OCI-M2 (cell line): ENCODE results near the gene HHATL.

ENCODE experiments used
- DNase-seq: peaks from one replicate; lab custom pipeline; 2025; ENCODE audit not compliant: unreplicated experiment; lab: John Stamatoyannopoulos, UW

The HHATL gene

DNA sequence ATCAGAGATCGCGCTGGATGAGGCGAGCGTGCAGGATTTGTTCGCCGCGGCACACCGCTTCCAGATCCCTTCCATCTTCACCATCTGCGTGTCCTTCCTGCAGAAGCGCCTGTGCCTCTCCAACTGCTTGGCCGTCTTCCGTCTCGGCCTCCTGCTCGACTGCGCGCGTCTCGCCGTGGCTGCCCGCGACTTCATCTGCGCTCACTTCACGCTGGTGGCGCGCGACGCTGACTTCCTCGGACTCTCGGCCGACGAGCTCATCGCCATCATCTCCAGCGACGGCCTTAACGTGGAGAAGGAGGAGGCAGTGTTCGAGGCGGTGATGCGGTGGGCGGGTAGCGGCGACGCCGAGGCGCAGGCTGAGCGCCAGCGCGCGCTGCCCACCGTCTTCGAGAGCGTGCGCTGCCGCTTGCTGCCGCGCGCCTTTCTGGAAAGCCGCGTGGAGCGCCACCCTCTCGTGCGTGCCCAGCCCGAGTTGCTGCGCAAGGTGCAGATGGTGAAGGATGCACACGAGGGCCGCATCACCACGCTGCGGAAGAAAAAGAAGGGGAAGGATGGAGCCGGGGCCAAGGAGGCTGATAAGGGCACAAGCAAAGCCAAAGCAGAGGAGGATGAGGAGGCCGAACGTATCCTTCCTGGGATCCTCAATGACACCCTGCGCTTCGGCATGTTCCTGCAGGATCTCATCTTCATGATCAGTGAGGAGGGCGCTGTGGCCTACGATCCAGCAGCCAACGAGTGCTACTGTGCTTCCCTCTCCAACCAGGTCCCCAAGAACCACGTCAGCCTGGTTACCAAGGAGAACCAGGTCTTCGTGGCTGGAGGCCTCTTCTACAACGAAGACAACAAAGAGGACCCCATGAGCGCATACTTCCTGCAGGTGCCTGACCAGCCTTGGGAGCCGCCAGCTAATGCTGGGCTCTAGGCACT is 16.4 kb downstream of the HHATL start:
- DNase-seq: no peak

DNA sequence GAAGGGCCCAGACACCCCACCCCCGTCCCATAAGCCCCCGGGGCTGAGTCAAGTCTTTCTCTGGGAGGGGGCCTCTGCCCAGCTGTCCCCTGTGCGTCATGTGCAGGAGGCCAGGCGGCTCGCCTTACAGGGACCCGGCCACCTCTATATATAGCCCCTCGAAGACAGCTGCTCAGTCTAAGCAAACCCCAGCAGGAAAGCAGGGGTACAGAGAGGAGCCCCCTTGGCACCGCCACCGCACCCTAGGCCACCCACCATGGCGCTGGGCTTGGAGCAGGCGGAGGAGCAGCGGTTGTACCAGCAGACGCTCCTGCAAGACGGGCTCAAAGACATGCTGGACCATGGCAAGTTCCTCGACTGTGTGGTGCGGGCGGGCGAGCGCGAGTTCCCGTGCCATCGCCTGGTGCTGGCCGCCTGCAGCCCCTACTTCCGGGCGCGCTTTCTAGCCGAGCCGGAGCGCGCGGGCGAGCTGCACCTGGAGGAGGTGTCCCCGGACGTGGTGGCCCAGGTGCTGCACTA is 17.2 kb downstream of the HHATL start, which contains the start of gene KLHL40:
Gene KLHL40, plus strand, starts transcription at position 175 of the 519 bp plus-strand sequence. Its CDS starts 82 bp downstream, at position 257.
- DNase-seq: no peak

DNA sequence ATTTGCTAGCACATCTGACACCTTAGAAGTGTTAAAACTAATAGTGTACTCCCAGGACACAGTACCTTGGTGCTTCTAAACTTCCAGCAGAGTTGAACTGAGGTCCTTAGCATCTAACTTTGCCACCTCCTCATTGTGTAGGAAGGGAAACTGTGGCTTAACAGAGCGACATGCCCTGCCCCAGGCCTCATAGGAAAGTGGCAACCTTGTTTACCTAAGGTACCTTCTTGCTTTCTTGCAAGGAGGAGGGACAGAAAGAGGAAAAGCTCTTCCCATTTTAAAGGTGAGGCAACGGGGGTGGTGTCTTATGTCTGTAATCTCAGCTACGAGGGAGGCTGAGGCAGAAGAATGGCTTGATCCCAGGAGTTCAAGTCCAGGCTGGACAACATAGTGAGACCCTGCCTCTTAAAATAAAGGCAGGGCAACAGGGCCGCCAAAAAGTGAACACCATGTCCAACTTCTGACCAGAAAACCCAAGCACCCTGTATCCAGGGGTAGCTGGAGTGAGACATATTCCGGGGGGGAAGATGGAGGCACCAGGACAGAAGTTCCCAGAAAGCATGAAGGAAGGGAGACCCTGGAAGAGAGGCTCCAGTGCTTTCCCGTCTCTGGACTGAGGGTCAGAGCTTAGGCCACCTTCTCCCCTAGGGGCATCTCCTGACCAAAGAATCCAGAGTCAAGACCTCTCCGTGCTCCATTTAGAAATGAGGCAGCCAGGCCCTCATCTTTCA is 17.8 kb downstream of the HHATL start:
- DNase-seq: no peak

GRCh38 chr3:42683875-42684598 is 18.6 kb downstream of the HHATL start:
- no peak for DNase-seq

DNA sequence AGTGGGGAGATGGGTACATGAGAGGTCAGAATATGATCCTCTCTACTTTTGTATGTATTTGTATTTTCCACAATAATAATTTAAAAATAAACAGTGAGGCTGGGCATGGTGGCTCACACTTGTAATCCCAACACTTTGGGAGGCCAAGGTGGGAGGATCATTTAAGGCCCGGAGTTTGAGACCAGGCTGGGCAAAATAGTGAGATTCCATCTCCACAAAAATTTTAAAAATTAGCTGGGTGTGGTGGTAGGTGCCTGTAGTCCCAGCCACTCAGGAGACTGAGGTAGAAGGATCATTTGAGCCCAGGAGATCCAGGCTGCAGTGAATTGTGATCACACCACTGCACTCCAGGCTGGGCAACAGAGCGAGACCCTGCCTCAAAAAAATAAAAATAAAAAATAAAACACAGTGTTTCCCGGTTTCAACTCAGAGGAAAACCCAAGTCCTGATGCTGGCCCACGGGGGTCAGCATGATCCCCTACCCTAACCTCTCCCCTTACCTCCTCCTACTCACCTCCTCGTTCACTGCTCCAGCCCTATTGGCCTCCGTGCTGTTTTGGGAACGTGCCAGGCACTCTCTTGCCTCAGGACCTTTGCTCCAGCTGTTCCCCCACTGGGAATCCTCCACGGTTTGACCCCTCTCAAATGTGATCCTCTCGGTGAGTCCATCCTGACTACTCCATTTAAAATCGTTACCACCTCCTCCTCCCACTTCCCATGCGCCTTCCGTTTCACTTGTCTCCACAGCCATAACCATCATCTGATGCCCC is 20.1 kb downstream of the HHATL start:
- DNase-seq: no peak

GRCh38 chr3:42681361-42682038 is 21.1 kb downstream of the HHATL start:
- DNase-seq: no peak

- no peak for DNase-seq
These were observed 21.8 kb downstream of the HHATL start for GRCh38 chr3:42680806-42681205.

DNA sequence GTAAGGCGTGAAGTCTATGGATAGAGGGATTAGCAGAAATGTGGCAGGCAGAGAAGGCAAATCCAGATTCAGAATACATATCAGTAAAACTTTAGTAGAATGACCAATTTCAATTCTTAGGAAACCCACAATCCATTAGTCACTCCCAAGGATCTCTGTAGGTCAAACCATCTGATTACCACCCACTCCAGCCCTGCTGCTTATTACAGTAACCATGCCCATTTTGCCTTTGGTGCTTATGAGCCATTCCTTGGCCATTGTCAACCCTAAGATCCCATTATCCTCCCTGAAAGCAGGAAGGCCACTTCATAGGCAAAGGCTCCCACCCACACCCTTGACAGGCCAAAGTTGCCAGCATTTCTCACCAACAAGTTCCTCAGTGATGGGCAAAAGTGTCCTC is 22.3 kb downstream of the HHATL start:
- no peak for DNase-seq

DNA sequence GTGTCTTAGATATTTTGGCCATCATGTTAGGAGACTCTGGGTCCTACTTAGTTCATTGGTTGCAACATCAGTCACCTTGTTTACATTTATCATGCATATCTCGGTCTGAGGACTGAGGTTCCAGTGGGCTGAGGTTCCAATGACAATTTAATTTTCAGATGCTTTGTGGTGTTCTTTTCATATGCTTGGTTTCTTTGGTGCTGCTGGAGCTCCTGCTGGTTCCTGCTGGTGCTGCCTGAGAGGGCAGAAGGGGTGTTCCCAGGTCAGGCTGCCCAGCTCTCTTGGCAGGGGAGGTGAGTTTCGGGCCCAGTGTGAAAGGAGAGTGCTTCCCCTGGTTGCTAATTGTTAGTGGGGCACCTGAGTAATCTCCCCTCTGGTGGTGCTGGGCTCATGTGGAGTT is 24.2 kb downstream of the HHATL start:
- DNase-seq: no peak

GRCh38 chr3:42675909-42676308 is 26.7 kb downstream of the HHATL start:
- DNase-seq: no peak

GRCh38 chr3:42674146-42674545 is 28.5 kb downstream of the HHATL start:
- DNase-seq: no peak

DNA sequence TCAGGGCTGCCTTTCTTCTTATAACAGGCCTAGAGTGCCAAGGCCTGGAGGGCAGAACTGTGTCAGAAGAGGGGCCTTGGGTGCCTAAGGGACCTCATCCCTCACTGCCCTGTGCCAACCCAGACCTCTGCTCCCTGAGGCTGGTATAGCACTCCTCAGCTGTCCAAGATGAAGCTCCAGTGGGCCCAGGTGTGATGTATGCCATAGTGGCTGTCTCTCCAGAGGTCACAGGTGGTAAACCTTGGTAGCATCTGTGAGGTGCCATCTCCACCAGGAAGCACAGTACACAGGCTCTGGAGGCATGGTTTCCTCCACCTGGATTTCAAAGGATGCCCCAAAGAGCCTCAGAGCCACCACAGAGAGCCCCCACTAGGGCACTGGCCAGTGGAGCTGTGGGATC is 29.5 kb downstream of the HHATL start:
- no peak for DNase-seq

DNA sequence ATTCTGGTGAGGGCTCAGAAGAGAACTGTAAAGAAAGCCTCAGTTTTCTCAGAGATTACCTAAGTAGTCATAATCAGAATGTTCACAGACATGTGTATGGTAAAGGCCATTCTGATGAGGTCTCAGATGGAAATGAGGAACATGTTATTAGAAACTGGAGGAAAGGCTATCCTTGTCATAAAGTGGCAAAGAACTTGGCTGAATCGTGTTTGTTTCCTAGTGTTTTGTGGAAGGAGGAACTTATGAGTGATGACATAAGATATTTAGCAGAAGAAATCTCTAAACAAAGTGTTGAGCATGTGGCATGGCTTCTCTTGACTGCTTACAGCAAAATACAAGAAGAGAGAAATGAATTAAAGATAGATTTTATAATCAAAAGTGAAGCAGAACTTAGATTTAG is 30.1 kb downstream of the HHATL start:
- no peak for DNase-seq

DNA sequence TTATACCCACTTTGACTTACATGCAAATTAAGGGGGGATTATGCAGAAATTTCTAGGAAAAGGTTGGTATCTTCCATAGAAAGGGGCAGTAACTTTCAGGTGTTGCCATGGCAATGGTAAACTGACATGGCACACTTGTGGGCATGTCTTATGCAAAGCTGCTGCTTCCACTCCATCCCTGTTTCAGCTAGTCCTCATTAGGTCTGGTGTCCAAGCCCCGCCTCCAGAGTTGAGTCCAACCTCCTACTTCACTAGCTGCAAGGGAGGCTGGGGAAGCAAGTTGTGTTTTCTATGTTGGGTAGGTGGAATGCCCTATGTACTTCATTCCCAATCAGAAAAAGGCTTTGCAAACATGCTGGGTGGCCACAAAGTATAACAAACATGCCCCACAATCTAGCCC is 31.9 kb downstream of the HHATL start:
- DNase-seq: no peak

- no peak for DNase-seq
These were observed 32.5 kb downstream of the HHATL start for GRCh38 chr3:42670051-42670576.

DNA sequence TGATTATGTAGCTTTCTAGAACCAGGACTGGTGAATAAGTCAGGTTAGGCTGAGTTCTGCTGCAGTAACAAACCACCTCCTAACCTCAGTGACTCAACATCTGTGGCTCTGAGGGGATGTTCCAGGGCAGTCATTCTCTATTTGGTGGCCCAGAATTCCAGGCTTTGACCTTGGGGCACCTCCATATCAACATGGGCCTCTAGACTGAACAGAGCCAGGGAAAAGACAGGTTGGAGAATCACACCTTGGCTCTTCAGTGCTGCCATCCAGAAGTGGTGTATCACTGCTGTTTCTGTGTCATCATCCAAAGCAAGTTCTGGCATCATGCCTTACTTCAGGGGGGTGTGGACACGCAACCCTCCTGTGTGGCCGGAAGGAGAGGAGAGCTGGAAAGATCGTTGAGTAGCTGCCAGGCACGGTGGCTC is 33.8 kb downstream of the HHATL start:
- DNase-seq: no peak

DNA sequence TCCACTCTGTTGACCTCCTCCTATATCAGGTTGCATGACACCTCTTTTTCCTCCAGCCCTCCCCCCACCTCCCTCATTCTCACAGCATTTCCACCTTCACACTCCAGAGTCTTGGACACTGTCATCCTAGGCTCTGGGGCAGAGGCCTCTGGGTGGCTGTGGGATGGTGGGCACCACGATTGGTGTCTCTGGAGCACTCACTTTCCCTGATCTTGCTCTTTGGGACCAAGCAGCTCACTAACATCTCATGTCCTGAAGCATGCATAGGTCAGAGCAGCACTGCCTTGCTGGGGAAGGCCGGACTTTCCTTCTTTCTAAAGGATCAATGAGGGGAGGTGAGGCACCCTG is 34.2 kb downstream of the HHATL start:
- DNase-seq: no peak

DNA sequence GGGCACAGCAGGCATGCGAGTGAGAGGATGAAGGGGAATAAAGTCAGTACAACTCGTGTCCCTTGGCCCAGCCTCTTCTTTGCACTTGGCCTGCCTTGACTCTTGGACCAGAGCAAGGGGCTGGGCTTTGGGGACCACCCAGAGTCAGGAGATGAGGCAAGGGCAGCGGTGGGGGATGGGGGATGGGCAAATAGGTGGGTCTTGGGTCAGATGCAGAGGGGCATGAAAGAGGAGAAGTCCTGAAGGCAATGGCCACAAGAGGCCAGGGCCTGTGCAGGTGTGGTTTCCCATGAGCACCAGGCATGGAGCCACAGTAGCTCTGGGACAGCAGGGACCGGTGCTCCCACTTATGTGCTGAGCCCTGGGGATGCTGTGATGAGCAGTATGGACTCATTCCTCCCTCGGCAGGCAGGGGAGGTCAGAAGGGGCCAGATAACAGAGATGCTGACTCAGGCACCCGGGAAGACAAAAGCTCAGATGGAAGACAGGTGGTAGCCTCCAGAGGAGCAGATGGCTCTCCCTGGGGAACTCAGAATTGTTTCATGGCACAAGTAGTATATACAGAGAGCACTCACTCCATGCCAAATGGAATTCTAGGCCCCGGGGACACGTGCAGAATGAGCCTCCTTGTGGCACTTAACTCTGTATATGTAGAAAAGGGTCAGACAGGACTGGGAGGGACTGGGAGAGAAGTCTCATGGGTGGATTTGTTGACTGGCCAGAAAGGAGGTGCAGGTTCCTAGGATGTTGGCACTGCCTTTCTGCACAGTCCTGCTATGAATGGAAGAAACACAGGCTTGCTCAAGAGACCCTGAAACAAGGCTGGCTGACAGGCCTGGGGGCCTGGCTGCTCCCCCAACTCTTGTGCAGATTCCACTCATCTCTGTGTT is 34.8 kb downstream of the HHATL start:
- DNase-seq: no peak

DNA sequence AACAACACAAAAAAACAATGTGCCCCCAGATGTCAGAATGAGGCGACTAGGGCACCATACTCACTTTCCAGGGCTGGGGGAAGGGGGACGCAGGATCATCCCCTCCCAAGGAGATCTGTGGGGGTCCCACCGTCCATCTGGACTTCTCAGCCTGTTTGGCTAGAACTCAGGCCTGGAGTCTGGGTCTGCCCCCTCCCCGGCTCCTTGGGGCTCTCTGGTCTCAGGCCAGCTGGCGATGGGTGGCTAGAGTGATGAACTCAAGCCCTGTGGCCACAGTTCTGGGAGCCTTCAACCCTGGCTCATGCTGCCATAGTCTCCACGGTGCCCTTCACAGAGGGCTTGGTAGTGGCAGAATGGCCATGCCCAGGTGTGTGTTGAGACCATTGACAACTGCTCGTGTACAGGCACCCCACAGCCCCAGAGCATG is 35.5 kb downstream of the HHATL start:
- DNase-seq: no peak
